ENCODE measurements around the gene TBC1D10B. TPM values are rescaled to one million over a fixed set of nuclear protein-coding genes. Genes with fewer than 3 reads are reported as not detected.
"Not testable (repeated sequence)": the region's sequence is repeated elsewhere in the genome, so short reads cannot be mapped to it uniquely, and the experiment has no call there.

TBC1D10B gene
- total RNA-seq, 4 donors from 2014 or later, result 20.7 to 50.1 (median 29.9) TPM

DNA sequence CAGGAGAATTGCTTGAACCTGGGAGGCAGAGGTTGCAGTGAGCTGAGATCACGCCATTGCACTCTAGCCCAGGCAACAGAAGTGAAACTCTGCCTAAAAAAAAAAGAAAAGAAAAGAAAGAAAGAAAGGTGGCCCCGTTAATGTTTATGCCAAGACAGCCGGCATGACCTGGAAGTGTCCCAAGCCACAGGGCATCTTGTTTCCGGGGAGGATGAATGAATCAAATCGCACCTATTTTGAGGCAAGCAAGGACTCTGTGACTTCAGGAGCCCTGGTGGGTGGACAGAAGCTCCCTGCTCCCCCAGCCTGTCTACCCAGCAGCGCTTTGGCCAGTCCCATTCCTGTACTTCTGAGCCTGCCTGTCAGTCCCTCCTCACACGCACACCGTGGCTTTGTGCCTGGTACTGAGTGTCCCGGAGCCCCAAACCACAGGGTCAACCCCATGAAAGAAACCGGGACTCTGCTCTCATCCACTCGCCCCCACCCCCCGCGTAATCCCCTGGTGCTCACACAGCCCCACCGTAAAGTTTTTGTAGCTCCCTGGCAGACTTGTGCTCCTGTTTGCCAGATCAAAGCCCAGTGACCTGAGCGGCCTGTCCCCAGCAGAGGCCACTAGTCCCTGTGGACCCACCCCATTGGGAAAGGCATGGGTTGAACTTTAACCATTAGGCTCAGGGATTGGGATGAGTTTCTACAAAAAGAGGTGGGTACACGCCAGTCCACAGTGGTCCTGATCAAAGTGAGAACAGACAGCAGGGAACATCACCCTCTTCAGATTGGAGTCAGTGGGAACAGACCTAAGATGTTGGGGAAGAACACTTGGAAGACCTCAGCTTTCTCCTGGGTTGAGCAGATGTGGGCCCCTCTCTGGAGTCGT is 34.5 kb downstream of the TBC1D10B start:
- Histone ChIP-seq H3K36me3 (no peaks in the 10 kb centered on the region), H3K27me3 (no peaks in the 10 kb centered on the region), H3K9me3 (no peaks in the 10 kb centered on the region), H3K4me3 (peak overlapping the region; percentile 32 to 89), H3K4me1 (no peaks in the 10 kb centered on the region), H3K27ac (peak overlapping the region; percentile 92 to 100)
- TF ChIP-seq, protein P1, sequence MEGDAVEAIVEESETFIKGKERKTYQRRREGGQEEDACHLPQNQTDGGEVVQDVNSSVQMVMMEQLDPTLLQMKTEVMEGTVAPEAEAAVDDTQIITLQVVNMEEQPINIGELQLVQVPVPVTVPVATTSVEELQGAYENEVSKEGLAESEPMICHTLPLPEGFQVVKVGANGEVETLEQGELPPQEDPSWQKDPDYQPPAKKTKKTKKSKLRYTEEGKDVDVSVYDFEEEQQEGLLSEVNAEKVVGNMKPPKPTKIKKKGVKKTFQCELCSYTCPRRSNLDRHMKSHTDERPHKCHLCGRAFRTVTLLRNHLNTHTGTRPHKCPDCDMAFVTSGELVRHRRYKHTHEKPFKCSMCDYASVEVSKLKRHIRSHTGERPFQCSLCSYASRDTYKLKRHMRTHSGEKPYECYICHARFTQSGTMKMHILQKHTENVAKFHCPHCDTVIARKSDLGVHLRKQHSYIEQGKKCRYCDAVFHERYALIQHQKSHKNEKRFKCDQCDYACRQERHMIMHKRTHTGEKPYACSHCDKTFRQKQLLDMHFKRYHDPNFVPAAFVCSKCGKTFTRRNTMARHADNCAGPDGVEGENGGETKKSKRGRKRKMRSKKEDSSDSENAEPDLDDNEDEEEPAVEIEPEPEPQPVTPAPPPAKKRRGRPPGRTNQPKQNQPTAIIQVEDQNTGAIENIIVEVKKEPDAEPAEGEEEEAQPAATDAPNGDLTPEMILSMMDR (IDR thresholded peaks at IDR 0.05), result no peak
- TF ChIP-seq POLR2A (IDR thresholded peaks at IDR 0.05), result no peak
- DNase-seq, result no peak
- intact Hi-C loops (cut with DNase I; ENCODE audit: low total_unique reads), result no loop called here

DNA sequence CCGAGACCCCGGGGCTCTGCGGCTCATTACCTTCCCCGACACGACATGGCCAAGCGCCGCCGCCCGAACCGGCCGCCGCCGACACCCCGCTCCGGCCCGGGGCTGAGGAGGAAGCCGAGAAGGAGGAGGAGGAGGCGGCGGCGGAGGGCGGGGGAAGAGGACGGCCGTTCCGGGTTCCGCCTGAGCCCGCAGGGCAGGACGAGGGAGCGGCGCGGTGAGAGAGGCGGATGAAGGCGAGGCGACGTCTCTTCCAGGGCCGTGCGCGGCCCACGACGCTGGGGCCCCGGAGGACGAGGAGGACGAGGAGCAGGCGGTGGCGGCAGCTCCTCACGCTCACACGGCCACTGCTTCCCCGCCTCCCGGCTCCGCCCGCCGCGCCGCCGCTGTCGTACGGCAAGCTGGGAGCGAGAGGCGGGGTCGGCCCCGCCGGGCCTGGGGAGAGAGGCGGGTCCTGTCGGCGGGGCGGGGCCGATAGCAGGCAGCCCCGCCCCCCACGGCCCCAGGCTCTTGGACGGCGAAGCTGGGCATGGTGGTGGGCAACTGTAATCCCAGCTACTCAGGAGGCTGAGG is 35.2 kb downstream of the TBC1D10B start:
- H3K9me3 ChIP-seq; H3K4me1 ChIP-seq; H3K27me3 ChIP-seq; H3K36me3 ChIP-seq; intact Hi-C loops (cut with DNase I; ENCODE audit: low total_unique reads): not testable (repeated sequence)
- peak; percentile 81 to 85 for DNase-seq
- H3K4me3 ChIP-seq, result peak overlapping the region; percentile 80 to 89
- peak; percentile 82 to 86 for TF ChIP-seq POLR2A (IDR thresholded peaks at IDR 0.05)
- TF ChIP-seq, protein P1 (IDR thresholded peaks at IDR 0.05), result peak in 1 of 4 experiments; percentile 3
- H3K27ac ChIP-seq, result peak overlapping the region; percentile 92 to 100

DNA sequence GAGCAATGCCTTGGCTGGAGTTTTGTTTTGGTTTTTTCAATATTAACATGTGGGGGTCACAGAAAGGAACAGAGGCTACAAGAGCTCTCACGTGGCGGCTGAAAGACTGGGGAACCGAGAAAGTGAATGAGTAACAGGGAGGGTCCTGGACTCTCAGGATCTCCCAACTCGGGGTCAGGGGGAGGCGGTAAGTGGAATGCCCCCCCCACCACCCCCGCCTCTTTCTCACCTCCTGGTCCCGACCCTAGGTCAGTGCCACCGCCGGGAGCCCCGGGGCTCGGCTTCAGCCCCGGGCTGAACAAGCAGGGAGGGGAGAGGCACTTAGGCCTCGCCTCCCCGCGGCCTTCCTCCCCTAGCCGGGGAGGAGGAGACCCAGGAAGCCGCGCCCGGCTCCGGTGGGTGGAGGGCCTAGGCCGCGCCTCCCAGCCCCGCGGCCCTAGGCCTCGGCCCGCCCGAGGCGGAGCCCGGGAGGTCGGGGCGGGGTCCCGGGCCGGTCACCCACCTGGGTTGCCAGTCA is 35.8 kb downstream of the TBC1D10B start:
- H3K27ac ChIP-seq, result peak overlapping the region; percentile 92 to 100
- peak overlapping the region; percentile 80 to 89 for H3K4me3 ChIP-seq
- H3K27me3 ChIP-seq; intact Hi-C loops (cut with DNase I; ENCODE audit: low total_unique reads); H3K36me3 ChIP-seq; H3K9me3 ChIP-seq; H3K4me1 ChIP-seq: not testable (repeated sequence)
- DNase-seq, result peak; percentile 69 to 80

DNA sequence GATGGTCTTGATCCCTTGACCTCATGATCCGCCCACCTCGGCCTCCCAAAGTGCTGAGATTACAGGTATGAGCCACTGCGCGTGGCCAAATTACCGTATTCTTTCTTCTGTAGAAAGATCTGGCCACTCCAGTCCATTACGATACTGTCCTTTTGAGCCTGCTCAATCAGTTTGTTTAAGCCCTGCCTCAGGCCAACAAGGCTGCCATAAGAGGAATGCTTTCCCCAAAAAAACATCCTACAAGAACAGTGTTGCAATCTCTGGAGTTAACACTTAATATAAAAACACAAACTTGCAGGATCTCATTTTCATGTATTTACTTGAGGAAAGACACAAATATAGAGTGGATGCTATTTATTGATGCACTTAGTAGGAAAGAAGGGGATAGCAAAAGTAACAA is 46.1 kb downstream of the TBC1D10B start:
- H3K4me1 ChIP-seq; H3K4me3 ChIP-seq; H3K27ac ChIP-seq; H3K27me3 ChIP-seq; H3K36me3 ChIP-seq; H3K9me3 ChIP-seq; DNase-seq; intact Hi-C loops (cut with DNase I; ENCODE audit: low total_unique reads): not testable (repeated sequence)

DNA sequence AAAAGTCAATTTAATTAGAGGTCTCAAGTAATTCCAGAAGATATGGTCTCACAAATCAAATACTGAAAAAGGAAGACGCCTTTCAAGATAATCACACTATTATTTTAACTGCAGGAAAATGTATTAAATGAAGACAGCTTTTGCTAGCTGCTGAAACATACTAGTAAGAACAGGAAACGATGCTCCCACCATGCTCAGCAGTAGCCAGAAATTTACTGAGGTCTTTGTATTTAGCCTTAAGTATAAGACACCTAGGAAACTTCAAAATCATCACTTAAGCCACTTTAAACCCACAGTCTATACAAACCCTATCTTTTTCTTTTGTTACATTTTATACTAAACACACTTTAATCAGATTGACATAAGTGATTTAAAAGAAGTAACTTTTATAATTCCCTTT is 51.6 kb downstream of the TBC1D10B start:
- H3K36me3 ChIP-seq; intact Hi-C loops (cut with DNase I; ENCODE audit: low total_unique reads); H3K27ac ChIP-seq; H3K9me3 ChIP-seq; DNase-seq; H3K4me3 ChIP-seq; H3K27me3 ChIP-seq; H3K4me1 ChIP-seq: not testable (repeated sequence)

DNA sequence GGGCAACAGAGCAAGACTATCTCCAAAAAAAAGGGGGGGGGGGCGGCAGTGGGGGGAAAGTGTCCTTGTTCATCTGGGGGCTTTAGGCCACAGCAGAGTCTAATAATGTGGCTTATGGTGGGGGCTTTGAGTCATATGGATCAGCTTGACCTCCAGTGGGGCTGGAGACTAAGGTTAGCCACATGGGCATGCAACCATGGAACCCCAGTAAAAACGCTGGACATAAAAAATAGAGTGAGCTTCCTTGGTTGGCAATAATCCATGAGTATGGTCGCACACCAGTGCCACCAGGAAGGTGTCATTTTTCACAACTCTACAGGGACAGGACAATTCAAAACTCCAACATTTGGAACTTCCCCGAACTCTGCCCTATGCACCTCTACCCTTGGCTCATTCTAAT is 59.4 kb downstream of the TBC1D10B start:
- intact Hi-C loops (cut with DNase I; ENCODE audit: low total_unique reads); H3K27me3 ChIP-seq; H3K36me3 ChIP-seq; H3K4me3 ChIP-seq; H3K9me3 ChIP-seq; DNase-seq; H3K4me1 ChIP-seq; H3K27ac ChIP-seq: not testable (repeated sequence)

DNA sequence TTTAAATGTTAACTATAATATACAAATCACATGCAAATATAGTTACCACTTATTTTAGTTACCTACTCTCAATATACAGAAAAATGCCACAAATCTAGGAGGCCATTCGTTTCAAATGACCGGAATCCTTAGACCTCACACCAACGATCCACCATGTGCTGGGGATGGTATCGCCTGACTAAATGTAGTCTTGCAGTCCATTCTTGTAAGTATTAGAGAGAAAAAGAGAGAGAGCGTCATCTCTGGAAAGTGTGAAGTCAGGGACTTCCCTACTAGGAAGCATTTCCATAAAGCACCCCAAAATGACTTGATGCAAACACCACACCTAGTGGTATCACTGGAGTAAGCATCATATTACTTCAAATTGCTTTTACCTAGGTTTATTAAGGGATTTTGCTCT is 61.0 kb downstream of the TBC1D10B start:
- H3K27ac ChIP-seq; H3K4me1 ChIP-seq; DNase-seq; H3K27me3 ChIP-seq; H3K9me3 ChIP-seq; H3K36me3 ChIP-seq; H3K4me3 ChIP-seq; intact Hi-C loops (cut with DNase I; ENCODE audit: low total_unique reads): not testable (repeated sequence)

Small RNA genes lying within 50 kb of the gene (small RNA-seq; reads per million reads assigned to genes)
- gene RF00406, result 0.30 reads per million

Other genes starting within 250 kb of the TBC1D10B start
- gene MAPK3, start 247.3 kb downstream of the TBC1D10B start, total RNA-seq, result 100 to 1,000 TPM in 1 of 4 donors, 10 to 100 TPM in 3; 19.9 to 143 (median 39.4) TPM
- gene CORO1A, start 186.9 kb downstream of the TBC1D10B start, total RNA-seq, result 10 to 100 TPM; 12.7 to 30.5 (median 18.2) TPM
- 10 to 100 TPM in 2 of 4 donors, 1 to 10 TPM in 1, not detected in 1; 4.7 to 34.1 (median 27.5) TPM for gene BOLA2B, start 176.8 kb downstream of the TBC1D10B start, total RNA-seq
- 100 to 1,000 TPM in 1 of 4 donors, 10 to 100 TPM in 3; 10.6 to 142 (median 41.0) TPM for gene SLX1A, start 176.6 kb downstream of the TBC1D10B start, total RNA-seq
- 10 to 100 TPM in 2 of 4 donors, 1 to 10 TPM in 2; 1.8 to 26.5 (median 9.5) TPM for gene SULT1A3, start 171.2 kb downstream of the TBC1D10B start, total RNA-seq
- gene NPIPB13, start 122.0 kb downstream of the TBC1D10B start, total RNA-seq, result 10 to 100 TPM in 3 of 4 donors, 1 to 10 TPM in 1; 1.9 to 38.5 (median 13.5) TPM
- gene CD2BP2, start 15.2 kb downstream of the TBC1D10B start, total RNA-seq, result 10 to 100 TPM; 27.9 to 74.7 (median 32.8) TPM
- gene MYL11, start 4.3 kb upstream of the TBC1D10B start, total RNA-seq, result 1 to 10 TPM in 1 of 4 donors, not detected in 3; 1.2 TPM
- 1 to 10 TPM in 2 of 4 donors, not detected in 2; 1.0 to 5.3 TPM for gene SEPTIN1, start 12.1 kb upstream of the TBC1D10B start, total RNA-seq
- gene ZNF48, start 24.9 kb upstream of the TBC1D10B start, total RNA-seq, result 10 to 100 TPM in 3 of 4 donors, 1 to 10 TPM in 1; 2.6 to 21.0 (median 12.7) TPM
- 10 to 100 TPM; 12.2 to 75.3 (median 25.6) TPM for gene ZNF771, start 37.1 kb upstream of the TBC1D10B start, total RNA-seq
- 10 to 100 TPM; 10.2 to 51.5 (median 28.7) TPM for gene DCTPP1, start 59.5 kb upstream of the TBC1D10B start, total RNA-seq
- gene SEPHS2, start 75.4 kb upstream of the TBC1D10B start, total RNA-seq, result 10 to 100 TPM; 13.6 to 30.9 (median 17.1) TPM
- 1 to 10 TPM in 3 of 4 donors, not detected in 1; 3.6 to 5.6 (median 4.7) TPM for gene ITGAL, start 102.2 kb upstream of the TBC1D10B start, total RNA-seq
- gene ZNF768, start 156.1 kb upstream of the TBC1D10B start, total RNA-seq, result 10 to 100 TPM in 3 of 4 donors, 1 to 10 TPM in 1; 8.8 to 41.3 (median 28.5) TPM
- gene ZNF747, start 164.4 kb upstream of the TBC1D10B start, total RNA-seq, result 10 to 100 TPM in 2 of 4 donors, 1 to 10 TPM in 2; 3.8 to 16.1 (median 10.2) TPM
- gene ZNF764, start 187.9 kb upstream of the TBC1D10B start, total RNA-seq, result 10 to 100 TPM in 2 of 4 donors, 1 to 10 TPM in 2; 1.5 to 11.3 (median 7.3) TPM
- gene ZNF688, start 201.2 kb upstream of the TBC1D10B start, total RNA-seq, result 10 to 100 TPM in 3 of 4 donors, 1 to 10 TPM in 1; 9.6 to 27.1 (median 12.5) TPM
- 10 to 100 TPM in 2 of 4 donors, 1 to 10 TPM in 2; 6.8 to 37.4 (median 15.2) TPM for gene ZNF785, start 215.2 kb upstream of the TBC1D10B start, total RNA-seq
- 10 to 100 TPM in 1 of 4 donors, 1 to 10 TPM in 3; 3.1 to 11.5 (median 7.0) TPM for gene ZNF689, start 239.9 kb upstream of the TBC1D10B start, total RNA-seq

Measured in uterus (tissue), 4 donors.